ENCODE data around the gene FAM181A. TPM values are rescaled to one million over a fixed set of nuclear protein-coding genes. Genes with fewer than 3 reads are reported as not detected.

FAM181A gene
- total and polyA plus RNA-seq, 2 donors (not counting 1 experiment from before 2014, with no cell fraction given), result not detected

DNA sequence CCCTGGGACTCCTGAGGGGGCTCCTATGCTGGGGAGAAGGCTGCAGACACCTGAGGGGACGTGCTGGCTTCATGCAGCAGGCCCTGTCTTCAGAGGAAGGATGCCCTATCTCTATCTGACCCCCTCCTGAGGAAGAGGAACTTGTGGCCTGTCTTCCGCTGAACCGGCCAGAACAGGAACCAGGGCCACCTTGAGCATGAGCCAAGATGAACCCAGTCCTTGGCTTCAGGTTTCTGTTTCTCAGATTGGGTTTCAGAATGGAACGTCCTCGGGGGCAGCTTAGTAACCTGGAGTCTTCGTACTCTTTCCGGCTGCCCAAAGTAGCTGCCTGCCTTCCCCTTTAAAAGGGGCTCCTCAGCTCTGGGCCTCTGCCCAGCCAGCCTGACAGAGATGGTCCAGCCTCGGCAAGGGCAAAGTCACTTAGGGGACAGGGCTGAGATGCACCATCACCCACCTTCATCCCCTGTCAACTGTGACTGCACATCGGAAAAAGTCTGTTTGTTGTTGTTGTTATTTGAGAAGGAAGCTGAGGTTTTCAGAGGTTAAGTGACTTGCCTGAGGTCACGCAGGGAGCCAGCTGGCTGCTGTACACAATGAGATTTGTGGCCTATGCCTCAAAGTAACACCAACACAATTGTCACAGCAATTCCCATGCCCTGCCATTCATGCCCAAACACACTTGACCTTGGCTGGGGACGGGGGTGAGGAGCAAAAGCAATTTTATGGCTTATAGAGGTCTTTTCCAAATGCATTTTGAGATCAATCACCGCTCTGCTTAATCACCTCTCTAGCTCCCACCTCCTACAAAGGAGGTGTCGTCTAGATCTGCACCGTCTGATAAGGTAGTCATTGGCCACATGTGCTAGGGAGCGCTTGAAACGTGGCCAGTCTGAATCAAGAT, 35.8 kb downstream of the FAM181A start:
- peak; percentile 87 for DNase-seq
- peaks cover 0 to 5% (median 0%) of the 10 kb centered on the region in 3 donors for H3K9me3 ChIP-seq (ENCODE audit: control extremely low read depth in 1 of 3, control insufficient read depth in 2 of 3, insufficient read depth in 1 of 3, low read length in 2 of 3)
- H3K36me3 ChIP-seq (replicated peaks in 1 of 2; ENCODE audit: control extremely low read depth in 1 of 2, control insufficient read depth in 1 of 2, extremely low read depth in 1 of 2, insufficient read depth in 2 of 2, low read length in 1 of 2), result no peaks in the 10 kb centered on the region
- peaks cover 93% of the 10 kb centered on the region for H3K4me1 Mint-ChIP-seq
- H3K9ac ChIP-seq (ENCODE audit: low read length), result peak overlapping the region; percentile 35
- ChIA-PET CTCF (interaction anchor here (0.7 to 37.7 kb wide), 5 partner anchors 7 to 201 kb away, joined by 3 to 1036 read pairs (median 5); no protein-coding TSS in a partner anchor), POLR2A (interaction anchor here (0.6 to 2.1 kb wide), 4 partner anchors 8 to 1410 kb away, joined by 4 to 10 read pairs (median 6); no protein-coding TSS in a partner anchor)
- H3K4me2 ChIP-seq (replicated peaks; ENCODE audit: low read depth, low read length, poor library complexity, severe bottlenecking), result peak overlapping the region; percentile 67
- intact Hi-C loops (cut with micrococcal nuclease), result loop anchor here (2.0 to 10.0 kb wide), 5 partner anchors 16 to 758 kb away; partner anchors contain the start of genes BTBD7, DDX24, GON7 and IFI27L1
- peaks cover 3% of the 10 kb centered on the region for H3K9me3 Mint-ChIP-seq (ENCODE audit: insufficient read depth)
- peak overlapping the region; percentile 84 to 91 for H3K27ac ChIP-seq (ENCODE audit: low read length in 2 of 2)
- H2AFZ ChIP-seq (ENCODE audit: insufficient read depth, low read depth, low read length, poor library complexity, severe bottlenecking), result peak overlapping the region; percentile 37
- H4K20me1 ChIP-seq (ENCODE audit: control insufficient read depth, insufficient read depth, low read length, poor library complexity, severe bottlenecking), result no peaks in the 10 kb centered on the region
- no peak for TF ChIP-seq CTCF (IDR thresholded peaks at IDR 0.05)
- TF ChIP-seq EZH2 (IDR thresholded peaks at IDR 0.05; ENCODE audit: borderline replicate concordance, insufficient read depth, low read depth, low read length, poor library complexity, severe bottlenecking), result no peak
- 15% methylated on average over 10 of the region's 16 CpGs for WGBS (ENCODE audit: insufficient coverage)
- H3K4me1 ChIP-seq (ENCODE audit: control insufficient read depth in 2 of 2, insufficient read depth in 2 of 2, low read length in 2 of 2), result peaks cover 86% of the 10 kb centered on the region in 2 donors
- H3K27me3 Mint-ChIP-seq, result no peaks in the 10 kb centered on the region
- peak overlapping the region; percentile 99 for H3K27ac Mint-ChIP-seq
- no peaks in the 10 kb centered on the region for H3K27me3 ChIP-seq (replicated peaks in 1 of 4; ENCODE audit: control extremely low read depth in 1 of 4, control insufficient read depth in 3 of 4, insufficient read depth in 4 of 4, low read length in 3 of 4)
- H3K79me2 ChIP-seq (ENCODE audit: control insufficient read depth, insufficient read depth, low read length), result peaks cover 5% of the 10 kb centered on the region
- peak overlapping the region; percentile 83 for H3K4me3 Mint-ChIP-seq
- peak; percentile 68 for ATAC-seq (ENCODE audit: low read depth)
- peak overlapping the region in 3 of 5 experiments; percentile 1 to 27 (median 6) for H3K4me3 ChIP-seq (ENCODE audit: control extremely low read depth in 1 of 5, extremely low read depth in 1 of 5, insufficient read depth in 1 of 5, low read depth in 2 of 5, low read length in 4 of 5)
